SK-N-MC (cell line): Measurements from ENCODE around the gene GMPR.

Source experiments
- DNase-seq: peaks from one replicate; pipeline ENCODE4 v3.0.0-alpha.2; 2011; ENCODE audit warnings: low read depth, low spot score
- H3K27ac ChIP-seq: fragments of 200-600 bp; sonication (generic); 2 replicates; pipeline ENCODE4 v1.5.1; 2016; ENCODE audit warnings: mixed run types
- H3K36me3 ChIP-seq: fragments of 200-600 bp; sonication (generic); 2 replicates; pipeline ENCODE4 v1.6.1; 2017; ENCODE audit warnings: antibody characterized with exemption, low read length, mixed read lengths; ENCODE audit not compliant: insufficient read depth
- H3K4me3 ChIP-seq: fragments of 200-600 bp; sonication (generic); 2 replicates; pipeline ENCODE4 v1.5.1; 2016
- H3K9ac ChIP-seq: fragments of 200-600 bp; sonication (generic); 2 replicates; pipeline ENCODE4 v1.8.0; 2017; ENCODE audit warnings: mixed run types, mixed read lengths; ENCODE audit not compliant: insufficient read length
- H3K9me3 ChIP-seq: fragments of 200-600 bp; sonication (generic); 2 replicates; pipeline ENCODE4 v1.6.1; 2017; ENCODE audit warnings: low read depth, mild to moderate bottlenecking, antibody characterized with exemption, low read length, moderate library complexity, mixed read lengths
- EZH2 ChIP-seq: fragments of 200-600 bp; sonication (generic); IDR thresholded peaks from one replicate; pipeline ENCODE4 v1.6.1; 2017; ENCODE audit warnings: antibody characterized with exemption
- FOXP2 ChIP-seq: optimal IDR thresholded peaks from 2 replicates; pipeline ENCODE3; 2011; ENCODE audit warnings: mild to moderate bottlenecking, moderate library complexity; ENCODE audit not compliant: insufficient read depth; ENCODE audit errors: extremely low read length, control extremely low read depth
- POLR2AphosphoS5 ChIP-seq: IDR thresholded peaks from 2 replicates; pipeline ENCODE4 v1.6.1; 2012; ENCODE audit warnings: mild to moderate bottlenecking, low read depth, low read length, borderline replicate concordance

Gene GMPR

GRCh38 chr6:16338577-16339264, 100.3 kb downstream of the GMPR start:
- TF ChIP-seq POLR2AphosphoS5 (no peak), FOXP2 (no peak), EZH2 (no peak)

GRCh38 chr6:16339265-16339587, 100.8 kb downstream of the GMPR start:
- DNase-seq, result no peak
- Histone ChIP-seq H3K27ac (no peak overlapping the region), H3K36me3 (no peaks in the 10 kb centered on the region), H3K4me3 (peak overlapping the region; percentile 19; the same call in 1 of the 2 replicates), H3K9me3 (no peaks in the 10 kb centered on the region), H3K9ac (no peak overlapping the region)
- TF ChIP-seq EZH2, result no peak
- no peak for TF ChIP-seq POLR2AphosphoS5
- no peak for TF ChIP-seq FOXP2

More at GRCh38 chr6:16338577-16339264, 100.3 kb downstream of the GMPR start:
- Histone ChIP-seq H3K9me3 (no peaks in the 10 kb centered on the region), H3K9ac (no peak overlapping the region), H3K27ac (no peak overlapping the region), H3K4me3 (peak overlapping the region; percentile 19; the same call in 1 of the 2 replicates), H3K36me3 (no peaks in the 10 kb centered on the region)
- DNase-seq, result no peak

GRCh38 chr6:16343593-16343992, 105.2 kb downstream of the GMPR start:
- Histone ChIP-seq H3K36me3 (no peaks in the 10 kb centered on the region), H3K9ac (no peak overlapping the region), H3K4me3 (no peak overlapping the region), H3K27ac (no peak overlapping the region), H3K9me3 (no peaks in the 10 kb centered on the region)
- no peak for TF ChIP-seq EZH2
- no peak for TF ChIP-seq POLR2AphosphoS5
- TF ChIP-seq FOXP2, result no peak
- no peak for DNase-seq

GRCh38 chr6:16344756-16345155, 106.4 kb downstream of the GMPR start:
- Histone ChIP-seq H3K9me3 (no peaks in the 10 kb centered on the region), H3K27ac (no peak overlapping the region), H3K4me3 (no peak overlapping the region), H3K9ac (no peak overlapping the region), H3K36me3 (no peaks in the 10 kb centered on the region)
- TF ChIP-seq FOXP2 (no peak), POLR2AphosphoS5 (no peak), EZH2 (no peak)
- DNase-seq, result no peak
